Karpas-422 (cell line): ENCODE data around the gene FNDC3B. TPM values are rescaled to one million over a fixed set of nuclear protein-coding genes. Genes with fewer than 3 reads are reported as not detected.
"Not testable (repeated sequence)": the region's sequence is repeated elsewhere in the genome, so short reads cannot be mapped to it uniquely, and the experiment has no call there.

ENCODE experiments used
- DNase-seq: peaks from one replicate; pipeline ENCODE4 v3.0.0-alpha.2; 2015
- H2AFZ ChIP-seq: fragments of 200-600 bp; sonication (generic); 2 replicates; pipeline ENCODE4 v1.6.1; 2014; ENCODE audit warnings: antibody characterized with exemption, low read length, mixed read lengths
- H3K27ac ChIP-seq: fragments of 200-600 bp; sonication (generic); 2 replicates; pipeline ENCODE4 v1.5.1; 2014; ENCODE audit warnings: mild to moderate bottlenecking, low read length, moderate library complexity
- H3K27me3 ChIP-seq: fragments of 200-600 bp; sonication (generic); 2 replicates; pipeline ENCODE4 v1.6.1; 2014; ENCODE audit warnings: low read length, mixed read lengths
- H3K36me3 ChIP-seq: fragments of 200-600 bp; sonication (generic); 2 replicates; pipeline ENCODE4 v1.6.1; 2014; ENCODE audit warnings: low read length, mixed read lengths; ENCODE audit not compliant: insufficient read depth
- H3K4me1 ChIP-seq: fragments of 200-600 bp; sonication (generic); 2 replicates; pipeline ENCODE4 v1.6.1; 2014; ENCODE audit warnings: mild to moderate bottlenecking, low read length, mixed read lengths
- H3K4me2 ChIP-seq: fragments of 200-600 bp; sonication (generic); 2 replicates; pipeline ENCODE4 v1.6.1; 2014; ENCODE audit warnings: low read length, low read depth, mild to moderate bottlenecking; ENCODE audit not compliant: poor library complexity, severe bottlenecking
- H3K4me3 ChIP-seq: fragments of 200-600 bp; sonication (generic); 2 replicates; pipeline ENCODE4 v1.5.1; 2014; ENCODE audit warnings: mild to moderate bottlenecking, antibody characterized with exemption, low read length, mixed read lengths
- H3K79me2 ChIP-seq: fragments of 200-600 bp; sonication (generic); 2 replicates; pipeline ENCODE4 v1.6.1; 2014; ENCODE audit warnings: mild to moderate bottlenecking, low read length, mixed read lengths
- H3K9ac ChIP-seq: fragments of 200-600 bp; sonication (generic); 2 replicates; pipeline ENCODE4 v1.6.0; 2014; ENCODE audit warnings: low read length
- H3K9me2 ChIP-seq: fragments of 200-600 bp; sonication (generic), shearing (Covaris generic); replicated peaks from 2 replicates; pipeline ENCODE4 v1.6.0; 2014; ENCODE audit warnings: mild to moderate bottlenecking, low read length, moderate library complexity; ENCODE audit not compliant: insufficient read depth
- H3K9me3 ChIP-seq: fragments of 300-700, 200-600 bp; sonication (generic); 2 replicates; pipeline ENCODE4 v1.6.1; 2014; ENCODE audit warnings: low read length, mixed read lengths
- H4K20me1 ChIP-seq: fragments of 200-600 bp; sonication (generic); 2 replicates; pipeline ENCODE4 v1.6.1; 2014; ENCODE audit warnings: mild to moderate bottlenecking, antibody characterized with exemption, low read length, low read depth; ENCODE audit not compliant: insufficient read depth
- total RNA-seq: library from RNA; depleted of rRNA; stranded (reverse); fragments of >200 nt; shearing (Covaris generic); gene quantifications from 2 replicates; pipeline ENCODE4 v1.2.3, GENCODE V29; 2014; ENCODE audit warnings: low replicate concordance

The FNDC3B gene
- total RNA-seq, 1 experiment from 2014 or later, result 2.6 TPM

DNA sequence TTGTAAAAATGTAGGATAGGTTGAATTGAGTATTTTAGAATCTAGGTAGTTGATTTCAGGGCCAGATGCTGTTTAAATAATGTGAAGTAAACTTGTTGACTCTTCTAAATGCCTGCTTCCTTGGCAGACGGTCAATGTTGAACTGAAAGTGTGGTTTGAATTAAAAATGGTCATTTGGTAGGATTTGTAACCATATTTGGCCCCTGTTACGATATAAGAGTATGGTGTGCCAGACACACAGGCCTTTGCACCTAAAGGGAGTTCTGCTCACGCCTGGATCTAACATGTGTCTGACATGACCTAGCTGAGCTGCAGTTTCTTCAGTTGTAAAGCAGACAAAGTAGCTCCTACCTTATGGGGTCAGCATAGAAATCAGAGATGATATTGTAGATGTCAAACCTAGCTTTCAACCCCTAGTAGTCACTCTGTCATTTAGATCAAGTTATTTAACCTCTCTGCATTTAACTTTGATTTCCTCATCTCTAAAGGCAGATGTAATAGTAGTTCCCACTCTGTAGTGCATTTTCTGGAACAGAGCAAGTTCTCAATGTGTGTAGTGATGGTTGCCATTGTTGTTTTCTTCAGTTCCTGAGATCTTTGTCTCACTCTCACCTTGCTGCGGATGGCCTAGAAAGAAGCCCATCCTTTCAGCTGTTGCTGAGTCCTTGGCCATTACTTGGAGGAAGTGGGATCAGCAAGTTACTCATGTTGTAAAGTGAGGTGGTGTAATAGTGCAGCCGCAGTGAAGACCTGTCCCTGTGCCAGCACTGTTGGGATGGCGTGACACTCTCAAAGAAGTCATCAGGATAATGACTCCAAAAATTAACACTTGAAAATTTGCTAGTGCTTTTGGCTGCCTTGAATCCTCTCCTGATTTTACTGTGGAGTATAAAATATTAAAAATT, 318.7 kb downstream of the FNDC3B start:
- no peaks in the 10 kb centered on the region for H3K27me3 ChIP-seq
- H3K4me1 ChIP-seq, result no peaks in the 10 kb centered on the region
- no peak overlapping the region for H3K27ac ChIP-seq
- H3K79me2 ChIP-seq, result no peaks in the 10 kb centered on the region
- no peaks in the 10 kb centered on the region for H4K20me1 ChIP-seq
- no peak overlapping the region for H3K4me3 ChIP-seq
- H3K36me3 ChIP-seq, result no peaks in the 10 kb centered on the region
- H2AFZ ChIP-seq, result no peak overlapping the region
- no peak overlapping the region for H3K4me2 ChIP-seq
- H3K9me2 ChIP-seq, result no peaks in the 10 kb centered on the region
- no peaks in the 10 kb centered on the region for H3K9me3 ChIP-seq
- no peak for DNase-seq
- H3K9ac ChIP-seq, result no peak overlapping the region

DNA sequence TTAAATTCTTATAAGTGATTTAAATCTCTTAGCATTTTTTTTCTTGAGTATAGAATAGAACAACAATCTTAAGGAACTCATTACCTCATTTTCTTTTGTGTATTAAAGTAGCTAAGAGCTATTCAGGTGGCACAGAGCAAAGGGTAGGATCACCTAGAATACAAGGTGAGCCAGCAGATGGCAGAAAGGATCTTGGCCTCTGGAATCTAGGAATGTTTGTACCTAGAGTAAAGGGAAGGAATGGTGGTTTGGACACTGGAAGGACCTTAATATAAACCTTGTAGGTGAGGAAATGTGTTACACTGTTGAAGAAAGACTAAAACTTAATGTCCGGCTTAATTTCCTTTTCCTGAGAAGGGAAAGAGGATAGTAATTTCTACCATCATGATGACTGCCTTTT, 319.9 kb downstream of the FNDC3B start:
- Histone ChIP-seq H3K4me2 (no peak overlapping the region), H3K79me2 (no peaks in the 10 kb centered on the region), H3K27me3 (no peaks in the 10 kb centered on the region), H4K20me1 (no peaks in the 10 kb centered on the region), H3K9me3 (no peaks in the 10 kb centered on the region), H3K36me3 (no peaks in the 10 kb centered on the region), H3K27ac (no peak overlapping the region), H3K4me1 (no peaks in the 10 kb centered on the region), H2AFZ (no peak overlapping the region), H3K9ac (no peak overlapping the region), H3K4me3 (no peak overlapping the region), H3K9me2 (no peaks in the 10 kb centered on the region)
- no peak for DNase-seq

DNA sequence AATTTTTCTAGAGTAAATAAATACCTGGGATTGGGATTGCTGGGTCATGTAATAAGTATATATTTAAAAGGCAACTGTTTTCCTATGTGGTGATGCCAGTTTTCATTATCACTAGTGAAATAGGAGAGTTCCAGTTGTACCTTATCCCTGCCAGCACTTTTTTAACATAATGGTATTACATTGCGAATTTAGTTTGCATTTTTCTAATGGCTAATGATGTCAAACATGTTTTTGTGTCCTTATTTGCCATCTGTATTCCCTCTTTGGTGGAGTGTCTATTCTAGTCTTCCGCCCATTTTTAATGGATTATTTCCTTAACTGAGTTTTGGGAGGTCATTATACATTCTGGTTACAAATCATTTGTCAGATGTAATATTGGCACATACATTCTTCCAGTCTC, 320.6 kb downstream of the FNDC3B start:
- no peak for DNase-seq
- no peaks in the 10 kb centered on the region for H3K4me1 ChIP-seq
- no peaks in the 10 kb centered on the region for H3K36me3 ChIP-seq
- no peak overlapping the region for H3K9ac ChIP-seq
- H2AFZ ChIP-seq, result no peak overlapping the region
- H3K9me3 ChIP-seq, result no peaks in the 10 kb centered on the region
- H3K27me3 ChIP-seq, result no peaks in the 10 kb centered on the region
- no peaks in the 10 kb centered on the region for H3K9me2 ChIP-seq
- H3K4me3 ChIP-seq, result no peak overlapping the region
- no peak overlapping the region for H3K4me2 ChIP-seq
- no peaks in the 10 kb centered on the region for H3K79me2 ChIP-seq
- no peak overlapping the region for H3K27ac ChIP-seq
- no peaks in the 10 kb centered on the region for H4K20me1 ChIP-seq

DNA sequence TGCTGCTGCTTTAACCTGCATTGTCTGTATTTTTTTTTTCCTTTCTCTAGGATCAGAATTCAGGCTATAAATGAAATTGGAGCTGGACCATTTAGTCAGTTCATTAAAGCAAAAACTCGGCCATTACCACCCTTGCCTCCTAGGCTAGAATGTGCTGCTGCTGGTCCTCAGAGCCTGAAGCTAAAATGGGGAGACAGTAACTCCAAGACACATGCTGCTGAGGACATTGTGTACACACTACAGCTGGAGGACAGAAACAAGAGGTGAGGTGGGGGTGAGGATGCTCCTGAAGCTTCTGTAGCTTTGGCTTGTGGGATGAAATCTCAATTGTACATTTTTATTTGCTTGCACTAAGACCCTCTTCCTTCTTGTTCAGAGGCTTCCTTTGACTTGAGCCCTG, 323.2 kb downstream of the FNDC3B start:
- Histone ChIP-seq H3K9me2 (no peaks in the 10 kb centered on the region), H3K4me2 (no peak overlapping the region), H2AFZ (no peak overlapping the region), H3K4me3 (no peak overlapping the region), H3K36me3 (no peaks in the 10 kb centered on the region), H4K20me1 (no peaks in the 10 kb centered on the region), H3K27me3 (no peaks in the 10 kb centered on the region), H3K9ac (no peak overlapping the region), H3K9me3 (no peaks in the 10 kb centered on the region), H3K79me2 (no peaks in the 10 kb centered on the region), H3K4me1 (no peaks in the 10 kb centered on the region), H3K27ac (no peak overlapping the region)
- DNase-seq, result no peak

DNA sequence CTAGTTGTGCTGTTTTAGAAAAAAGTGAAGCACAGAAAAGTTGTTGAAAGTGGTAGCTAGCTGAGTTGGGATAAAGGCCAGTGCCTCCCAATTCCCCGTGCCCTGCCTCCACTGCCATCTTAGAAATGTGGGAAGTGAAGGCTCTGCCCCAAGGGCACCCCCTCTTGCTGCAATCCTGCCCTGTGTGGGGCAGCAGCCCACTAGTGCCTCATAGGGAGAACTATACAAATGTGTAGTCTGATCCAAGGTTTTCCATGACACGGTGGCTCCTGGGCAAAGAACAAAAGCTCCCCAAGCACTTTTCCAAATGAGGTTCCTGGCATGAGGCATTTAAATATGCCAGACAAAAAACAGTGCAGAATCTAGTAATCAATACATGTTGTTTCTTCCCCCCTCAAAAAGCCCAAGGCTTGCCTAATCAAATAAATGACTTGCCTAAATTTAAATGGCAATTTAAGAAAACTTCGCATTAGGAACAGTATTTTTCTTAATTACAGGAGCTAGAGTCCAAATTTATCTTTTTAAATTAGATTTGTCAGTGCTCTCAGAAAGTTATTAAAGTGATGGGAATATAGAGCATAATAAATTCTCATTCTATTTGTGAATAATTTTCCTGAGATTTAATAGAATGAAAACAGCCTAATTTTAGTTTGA, 325.1 kb downstream of the FNDC3B start:
- Histone ChIP-seq H3K9me3 (no peaks in the 10 kb centered on the region), H3K36me3 (no peaks in the 10 kb centered on the region), H4K20me1 (no peaks in the 10 kb centered on the region)

DNA sequence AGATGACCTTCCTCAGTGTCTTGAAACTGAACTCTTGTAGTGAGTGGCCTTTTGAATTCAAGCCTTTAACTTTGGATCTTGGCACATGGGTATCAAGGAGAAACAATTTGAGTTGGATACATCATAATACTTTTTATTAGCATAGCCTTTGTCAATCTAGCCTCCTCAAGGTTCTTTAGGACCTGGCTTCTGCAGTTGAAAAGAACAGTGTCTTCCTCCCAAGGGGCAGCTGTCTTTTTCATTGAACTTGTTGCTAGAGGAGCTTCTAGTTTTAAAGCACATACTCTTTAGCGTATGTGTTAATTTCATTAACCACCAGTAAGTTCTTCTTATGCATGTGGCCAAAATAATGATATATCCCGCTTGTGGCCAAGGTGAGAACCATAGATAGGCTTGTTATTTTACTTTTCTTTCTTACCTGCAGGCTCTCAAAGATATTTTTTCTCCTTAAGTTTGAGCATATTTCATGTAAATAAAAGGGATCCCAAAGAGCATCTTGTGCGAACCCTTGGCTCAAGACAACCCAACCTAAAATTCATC, 325.7 kb downstream of the FNDC3B start:
- Histone ChIP-seq H3K27ac (no peak overlapping the region), H3K27me3 (no peaks in the 10 kb centered on the region), H3K9ac (no peak overlapping the region), H4K20me1 (no peaks in the 10 kb centered on the region), H3K9me2 (no peaks in the 10 kb centered on the region), H2AFZ (no peak overlapping the region), H3K79me2 (no peaks in the 10 kb centered on the region), H3K4me3 (no peak overlapping the region), H3K4me1 (no peaks in the 10 kb centered on the region), H3K9me3 (no peaks in the 10 kb centered on the region), H3K36me3 (no peaks in the 10 kb centered on the region), H3K4me2 (no peak overlapping the region)
- no peak for DNase-seq

More for the DNA sequence above, 325.1 kb downstream of the FNDC3B start:
- no peaks in the 10 kb centered on the region for H3K79me2 ChIP-seq
- H3K4me1 ChIP-seq, result no peaks in the 10 kb centered on the region
- H3K27ac ChIP-seq, result no peak overlapping the region
- H3K9me2 ChIP-seq, result no peaks in the 10 kb centered on the region
- no peak overlapping the region for H3K4me3 ChIP-seq
- H3K27me3 ChIP-seq, result no peaks in the 10 kb centered on the region
- no peak for DNase-seq
- no peak overlapping the region for H3K4me2 ChIP-seq
- no peak overlapping the region for H2AFZ ChIP-seq
- H3K9ac ChIP-seq, result no peak overlapping the region

DNA sequence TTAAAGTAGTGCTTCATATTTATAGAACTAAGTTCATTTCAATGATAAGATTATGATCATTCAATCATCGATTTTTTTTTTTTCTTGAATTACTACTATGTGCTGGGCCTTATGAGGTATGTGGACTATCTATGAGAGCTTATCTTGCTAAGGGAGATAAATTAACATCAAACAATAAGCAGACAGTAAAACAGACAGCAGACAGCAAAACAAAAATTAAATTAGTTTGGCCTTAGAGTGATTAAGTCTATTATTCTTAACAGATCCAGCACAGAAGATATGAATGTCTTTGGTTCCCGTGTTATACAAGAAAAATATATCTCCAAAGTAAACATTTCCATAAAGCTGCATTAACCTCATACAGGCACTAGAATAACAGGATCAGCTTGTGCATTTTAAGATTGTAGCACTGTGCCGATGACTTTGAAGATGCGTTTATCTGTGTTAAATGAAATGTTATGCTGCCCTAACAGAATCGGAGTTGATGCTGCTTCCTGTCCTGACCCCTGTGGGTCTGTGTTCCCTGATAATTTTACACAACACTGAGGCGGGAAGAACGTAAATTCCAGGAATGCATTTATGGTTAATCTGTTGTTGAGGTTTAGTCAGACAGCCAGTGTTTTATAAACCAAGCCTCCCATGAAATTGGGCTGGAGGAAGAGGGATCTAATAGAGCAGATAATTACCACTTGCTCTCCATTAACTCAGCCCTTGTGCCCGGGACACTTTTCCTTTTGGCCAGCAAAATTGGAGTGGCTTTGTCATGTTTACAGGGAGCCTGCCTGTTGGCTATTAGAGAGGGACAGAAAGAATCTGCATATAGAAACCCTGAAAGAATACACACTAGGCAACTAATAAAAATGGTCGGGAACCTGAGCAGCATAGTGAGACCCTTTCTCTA, 328.1 kb downstream of the FNDC3B start:
- no peaks in the 10 kb centered on the region for H3K9me3 ChIP-seq
- H3K4me3 ChIP-seq, result no peak overlapping the region

DNA sequence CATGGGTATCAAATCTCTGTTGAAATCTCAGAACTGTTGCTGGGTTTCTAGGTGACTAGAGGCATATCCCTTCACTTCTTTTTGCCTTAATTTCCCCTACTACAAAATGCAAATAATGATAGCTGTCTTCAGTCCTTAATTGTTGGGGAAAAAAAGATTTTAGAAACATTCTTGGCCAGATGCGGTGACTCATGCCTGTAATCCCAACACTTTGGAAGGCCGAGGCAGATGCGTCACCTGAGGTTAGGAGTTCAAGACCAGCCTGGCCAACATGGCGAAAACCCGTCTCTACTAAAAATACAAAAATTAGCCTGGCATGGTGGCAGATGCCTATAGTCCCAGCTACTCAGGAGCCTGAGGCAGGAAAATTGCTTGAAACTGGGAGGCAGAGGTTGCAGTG, 329.2 kb downstream of the FNDC3B start:
- not testable (repeated sequence) for H3K4me1 ChIP-seq, H3K4me3 ChIP-seq, H4K20me1 ChIP-seq, H3K79me2 ChIP-seq, DNase-seq, H3K27ac ChIP-seq, H3K36me3 ChIP-seq, H3K9me3 ChIP-seq, H3K9me2 ChIP-seq, H2AFZ ChIP-seq, H3K4me2 ChIP-seq, H3K27me3 ChIP-seq, H3K9ac ChIP-seq

More for the DNA sequence above, 328.1 kb downstream of the FNDC3B start:
- H3K9ac ChIP-seq, result no peak overlapping the region
- H3K27me3 ChIP-seq, result no peaks in the 10 kb centered on the region
- no peak overlapping the region for H2AFZ ChIP-seq
- no peak overlapping the region for H3K4me2 ChIP-seq
- no peaks in the 10 kb centered on the region for H3K9me2 ChIP-seq
- no peaks in the 10 kb centered on the region for H3K36me3 ChIP-seq
- H4K20me1 ChIP-seq, result no peaks in the 10 kb centered on the region
- H3K27ac ChIP-seq, result no peak overlapping the region
- H3K79me2 ChIP-seq, result no peaks in the 10 kb centered on the region
- no peaks in the 10 kb centered on the region for H3K4me1 ChIP-seq
- DNase-seq, result no peak
